BLaER1 treated with 17β-estradiol and CSF1 and Interleukin-3, amounts not matched to agents 10 nM and 100 nM (cell line): ENCODE measurements around the gene ARMC8.
"Not testable (repeated sequence)": the region's sequence is repeated elsewhere in the genome, so short reads cannot be mapped to it uniquely, and the experiment has no call there.

ENCODE experiments used
- H3K27ac ChIP-seq, 11 experiments: shearing (Covaris generic); formaldehyde crosslinking; 2 replicates each; pipeline ENCODE4 v1.8.1; 2022
- H3K27me3 ChIP-seq, 11 experiments: shearing (Covaris generic); formaldehyde crosslinking; 2 replicates each; pipeline ENCODE4 v1.8.1; 2022
- H3K36me3 ChIP-seq, 11 experiments: shearing (Covaris generic); formaldehyde crosslinking; 2 replicates each; pipeline ENCODE4 v1.8.1; 2022
- H3K4me1 ChIP-seq, 10 experiments: shearing (Covaris generic); formaldehyde crosslinking; 2 replicates each; pipeline ENCODE4 v1.8.1; 2022
- H3K4me2 ChIP-seq, 11 experiments: shearing (Covaris generic); formaldehyde crosslinking; 2 replicates each; pipeline ENCODE4 v1.8.1; 2022
- H3K4me3 ChIP-seq, 10 experiments: shearing (Covaris generic); formaldehyde crosslinking; 2 replicates each; pipeline ENCODE4 v1.8.1; 2022
- H3K9ac ChIP-seq, 11 experiments: shearing (Covaris generic); formaldehyde crosslinking; 2 replicates each; pipeline ENCODE4 v1.8.1; 2022
- H3K9me3 ChIP-seq, 11 experiments: shearing (Covaris generic); formaldehyde crosslinking; replicated peaks in 1 of 11; 2 replicates each; pipeline ENCODE4 v1.8.1; 2022
- H4K20me1 ChIP-seq, 11 experiments: shearing (Covaris generic); formaldehyde crosslinking; 2 replicates each; pipeline ENCODE4 v1.8.1; 2022
- Cebpa-rat ChIP-seq, 11 experiments: shearing (Covaris generic); IDR thresholded peaks; 2 replicates each; pipeline ENCODE4 v1.8.1; 2022

ARMC8 gene, protein sequence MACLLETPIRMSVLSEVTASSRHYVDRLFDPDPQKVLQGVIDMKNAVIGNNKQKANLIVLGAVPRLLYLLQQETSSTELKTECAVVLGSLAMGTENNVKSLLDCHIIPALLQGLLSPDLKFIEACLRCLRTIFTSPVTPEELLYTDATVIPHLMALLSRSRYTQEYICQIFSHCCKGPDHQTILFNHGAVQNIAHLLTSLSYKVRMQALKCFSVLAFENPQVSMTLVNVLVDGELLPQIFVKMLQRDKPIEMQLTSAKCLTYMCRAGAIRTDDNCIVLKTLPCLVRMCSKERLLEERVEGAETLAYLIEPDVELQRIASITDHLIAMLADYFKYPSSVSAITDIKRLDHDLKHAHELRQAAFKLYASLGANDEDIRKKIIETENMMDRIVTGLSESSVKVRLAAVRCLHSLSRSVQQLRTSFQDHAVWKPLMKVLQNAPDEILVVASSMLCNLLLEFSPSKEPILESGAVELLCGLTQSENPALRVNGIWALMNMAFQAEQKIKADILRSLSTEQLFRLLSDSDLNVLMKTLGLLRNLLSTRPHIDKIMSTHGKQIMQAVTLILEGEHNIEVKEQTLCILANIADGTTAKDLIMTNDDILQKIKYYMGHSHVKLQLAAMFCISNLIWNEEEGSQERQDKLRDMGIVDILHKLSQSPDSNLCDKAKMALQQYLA

GRCh38 chr3:138187296-138188012 is at the start of gene ARMC8:
Gene ARMC8, plus strand, starts transcription at chr3:138187301. Its CDS starts 254 bp downstream, at chr3:138187555.
- H3K4me3 ChIP-seq: peak within 1 kb of the TSS; percentile 83 to 97 (median 90)
- peaks cover 20 to 30% (median 24%) of the 10 kb centered on the region in 10 experiments for H3K4me1 ChIP-seq
- no peaks in the 10 kb centered on the region for H3K27me3 ChIP-seq
- peak within 1 kb of the TSS; percentile 91 to 99 (median 96) for H3K9ac ChIP-seq
- no peak for TF ChIP-seq Cebpa-rat (IDR thresholded peaks at IDR 0.05)
- peaks cover 5 to 37% (median 30%) of the 10 kb centered on the region in 11 experiments; a peak in 21 of 22 replicates for H3K36me3 ChIP-seq
- peak within 1 kb of the TSS; percentile 77 to 93 (median 86) for H3K4me2 ChIP-seq
- peaks cover 27 to 49% (median 43%) of the 10 kb centered on the region in 11 experiments; a peak in 20 of 22 replicates for H4K20me1 ChIP-seq
- no peaks in the 10 kb centered on the region for H3K9me3 ChIP-seq
- H3K27ac ChIP-seq: peak within 1 kb of the TSS; percentile 93 to 99 (median 96)

GRCh38 chr3:138137861-138138260 is 49.2 kb upstream of the ARMC8 start:
- Histone ChIP-seq H3K4me1 (peaks cover 0 to 74% (median 23%) of the 10 kb centered on the region in 10 experiments; a peak in 13 of 20 replicates), H3K9me3 (no peaks in the 10 kb centered on the region), H3K36me3 (no peaks in the 10 kb centered on the region), H3K4me3 (no peak overlapping the region), H3K9ac (peak overlapping the region in 1 of 11 experiments; percentile 56; a peak in 1 of 22 replicates), H4K20me1 (no peaks in the 10 kb centered on the region), H3K27ac (peak overlapping the region in 4 of 11 experiments; percentile 71 to 78 (median 74); a peak in 8 of 22 replicates), H3K27me3 (no peaks in the 10 kb centered on the region), H3K4me2 (peak overlapping the region in 5 of 11 experiments; percentile 61 to 97 (median 86); a peak in 10 of 22 replicates)
- TF ChIP-seq Cebpa-rat (IDR thresholded peaks at IDR 0.05): no peak

DNA sequence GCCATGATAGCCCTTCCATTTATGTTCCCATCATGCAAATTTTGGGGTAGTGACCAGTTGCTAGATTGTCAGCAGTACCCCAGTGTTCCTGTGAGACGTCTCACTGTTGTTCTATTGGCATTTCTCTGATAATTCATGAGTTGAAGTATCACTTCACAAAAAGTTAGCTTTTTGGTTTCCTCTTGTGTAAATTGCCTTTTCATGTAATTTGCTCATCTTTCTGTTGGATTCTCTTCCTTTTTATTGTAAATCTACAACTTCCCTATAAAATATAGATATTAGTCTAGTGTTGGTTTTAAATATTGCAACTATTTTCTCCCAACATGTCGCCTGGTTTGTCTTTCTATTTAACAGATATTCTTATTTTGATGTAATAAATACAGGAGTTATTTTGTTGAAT is 47.4 kb upstream of the ARMC8 start:
- no peak overlapping the region for H3K9ac ChIP-seq
- H3K4me2 ChIP-seq: peak overlapping the region in 2 of 11 experiments; percentile 89 to 97; a peak in 5 of 22 replicates
- H4K20me1 ChIP-seq: no peaks in the 10 kb centered on the region
- no peaks in the 10 kb centered on the region for H3K27me3 ChIP-seq
- no peak overlapping the region for H3K4me3 ChIP-seq
- H3K4me1 ChIP-seq: peaks cover 0 to 57% (median 23%) of the 10 kb centered on the region in 10 experiments; a peak in 13 of 20 replicates
- H3K27ac ChIP-seq: peak overlapping the region in 2 of 11 experiments; percentile 8 to 30; a peak in 3 of 22 replicates
- peaks cover 0 to 9% (median 0%) of the 10 kb centered on the region in 11 experiments; a peak in 2 of 22 replicates for H3K9me3 ChIP-seq
- TF ChIP-seq Cebpa-rat (IDR thresholded peaks at IDR 0.05): no peak
- no peaks in the 10 kb centered on the region for H3K36me3 ChIP-seq

GRCh38 chr3:138140940-138141339 is 46.2 kb upstream of the ARMC8 start:
- no peaks in the 10 kb centered on the region for H3K36me3 ChIP-seq
- no peak for TF ChIP-seq Cebpa-rat (IDR thresholded peaks at IDR 0.05)
- H3K4me3 ChIP-seq: no peak overlapping the region
- peaks cover 0 to 46% (median 16%) of the 10 kb centered on the region in 10 experiments; a peak in 12 of 20 replicates for H3K4me1 ChIP-seq
- H3K9me3 ChIP-seq: peaks cover 0 to 9% (median 0%) of the 10 kb centered on the region in 11 experiments; a peak in 2 of 22 replicates
- no peak overlapping the region for H3K27ac ChIP-seq
- no peaks in the 10 kb centered on the region for H4K20me1 ChIP-seq
- H3K4me2 ChIP-seq: peak overlapping the region in 1 of 11 experiments; percentile 8; a peak in 1 of 22 replicates
- no peaks in the 10 kb centered on the region for H3K27me3 ChIP-seq
- H3K9ac ChIP-seq: no peak overlapping the region

DNA sequence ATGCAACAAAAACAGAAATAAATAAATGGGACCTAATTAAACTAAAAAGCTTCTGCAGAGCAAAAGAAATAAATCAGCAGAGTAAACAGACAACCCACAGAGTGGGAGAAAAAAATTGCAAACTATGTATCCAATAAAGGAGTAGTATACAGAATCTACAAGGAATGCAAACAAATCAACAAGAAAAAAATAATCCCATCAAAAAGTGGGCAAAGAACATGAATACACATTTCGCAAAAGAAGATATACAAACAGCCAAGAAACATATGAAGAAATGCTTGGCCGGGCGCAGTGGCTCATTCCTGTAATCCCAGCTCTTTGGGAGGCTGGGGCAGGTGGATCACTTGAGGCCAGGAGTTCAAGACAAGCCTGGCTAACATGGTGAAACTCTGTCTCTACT is 44.9 kb upstream of the ARMC8 start:
- not testable (repeated sequence) for H3K9me3 ChIP-seq, H3K9ac ChIP-seq, H3K4me3 ChIP-seq, H3K4me2 ChIP-seq, H3K36me3 ChIP-seq, H3K27ac ChIP-seq, H3K27me3 ChIP-seq, H4K20me1 ChIP-seq
- peaks cover 0 to 34% (median 9%) of the 10 kb centered on the region in 10 experiments; a peak in 11 of 20 replicates for H3K4me1 ChIP-seq

GRCh38 chr3:138148503-138148902 is 38.6 kb upstream of the ARMC8 start:
- no peak for TF ChIP-seq Cebpa-rat (IDR thresholded peaks at IDR 0.05)
- H3K9ac ChIP-seq: no peak overlapping the region
- no peaks in the 10 kb centered on the region for H3K36me3 ChIP-seq
- H3K27me3 ChIP-seq: no peaks in the 10 kb centered on the region
- no peaks in the 10 kb centered on the region for H4K20me1 ChIP-seq
- peaks cover under 1 to 9% (median 6%) of the 10 kb centered on the region in 11 experiments; a peak in 15 of 22 replicates for H3K9me3 ChIP-seq
- no peak overlapping the region for H3K4me2 ChIP-seq
- no peak overlapping the region for H3K27ac ChIP-seq
- no peaks in the 10 kb centered on the region for H3K4me1 ChIP-seq
- H3K4me3 ChIP-seq: no peak overlapping the region

DNA sequence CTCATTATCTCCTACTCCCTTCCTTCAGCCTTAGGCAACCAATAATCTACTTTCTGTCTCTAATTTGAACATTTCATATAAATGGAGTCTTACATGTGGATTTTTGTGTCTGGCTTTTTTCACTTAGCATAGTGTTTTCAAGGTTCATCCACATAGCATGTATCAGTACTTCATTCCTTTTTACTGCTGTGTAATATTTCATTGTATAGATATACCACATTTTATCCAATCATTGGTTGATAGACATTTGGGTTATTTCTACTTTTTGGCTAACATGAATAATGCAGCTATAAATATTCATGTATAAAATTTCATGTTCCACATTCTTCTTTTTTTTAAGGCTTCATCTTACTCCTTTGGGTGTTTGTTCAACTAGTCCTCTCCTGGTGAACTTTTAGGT is 32.6 kb upstream of the ARMC8 start:
- Histone ChIP-seq H3K9me3 (peaks cover 14 to 23% (median 19%) of the 10 kb centered on the region in 11 experiments), H3K4me3 (no peak overlapping the region), H3K4me1 (no peaks in the 10 kb centered on the region), H3K36me3 (peaks cover 0 to 3% (median 0%) of the 10 kb centered on the region in 11 experiments; a peak in 4 of 22 replicates), H3K27me3 (no peaks in the 10 kb centered on the region), H4K20me1 (no peaks in the 10 kb centered on the region), H3K27ac (no peak overlapping the region), H3K4me2 (no peak overlapping the region), H3K9ac (no peak overlapping the region)
- TF ChIP-seq Cebpa-rat (IDR thresholded peaks at IDR 0.05): no peak

GRCh38 chr3:138157743-138158142 is 29.4 kb upstream of the ARMC8 start:
- H3K36me3 ChIP-seq: peaks cover 25 to 33% (median 30%) of the 10 kb centered on the region in 11 experiments
- no peak overlapping the region for H3K9ac ChIP-seq
- H3K4me1 ChIP-seq: no peaks in the 10 kb centered on the region
- H3K27me3 ChIP-seq: no peaks in the 10 kb centered on the region
- no peak overlapping the region for H3K4me3 ChIP-seq
- no peaks in the 10 kb centered on the region for H4K20me1 ChIP-seq
- TF ChIP-seq Cebpa-rat (IDR thresholded peaks at IDR 0.05): no peak
- H3K27ac ChIP-seq: no peak overlapping the region
- peaks cover 14 to 22% (median 19%) of the 10 kb centered on the region in 11 experiments for H3K9me3 ChIP-seq
- no peak overlapping the region for H3K4me2 ChIP-seq
